ENCODE measurements around the gene WWOX.

The WWOX gene

DNA sequence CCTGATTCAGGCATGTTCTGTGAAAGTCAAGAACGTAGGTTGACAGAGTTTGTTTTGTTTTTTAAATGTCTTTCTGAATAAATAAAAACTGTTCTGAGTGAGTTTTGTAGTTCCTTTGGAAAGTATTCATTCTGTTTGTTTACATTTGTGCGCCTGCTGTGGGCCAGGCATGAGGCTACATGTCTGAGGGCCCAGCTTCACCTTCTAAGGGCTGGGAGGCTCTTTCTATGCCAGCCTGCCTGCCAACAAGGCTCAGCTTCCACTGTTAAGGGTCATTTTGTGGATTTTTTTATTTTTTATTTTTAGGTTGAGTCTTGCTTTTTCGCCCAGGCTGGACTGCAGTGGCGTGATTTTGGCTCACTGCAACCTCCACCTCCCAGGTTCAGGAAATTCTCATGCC lies 6.1 kb downstream of the WWOX start:
- no peak for DNase-seq (ENCODE audit: low spot score)

DNA sequence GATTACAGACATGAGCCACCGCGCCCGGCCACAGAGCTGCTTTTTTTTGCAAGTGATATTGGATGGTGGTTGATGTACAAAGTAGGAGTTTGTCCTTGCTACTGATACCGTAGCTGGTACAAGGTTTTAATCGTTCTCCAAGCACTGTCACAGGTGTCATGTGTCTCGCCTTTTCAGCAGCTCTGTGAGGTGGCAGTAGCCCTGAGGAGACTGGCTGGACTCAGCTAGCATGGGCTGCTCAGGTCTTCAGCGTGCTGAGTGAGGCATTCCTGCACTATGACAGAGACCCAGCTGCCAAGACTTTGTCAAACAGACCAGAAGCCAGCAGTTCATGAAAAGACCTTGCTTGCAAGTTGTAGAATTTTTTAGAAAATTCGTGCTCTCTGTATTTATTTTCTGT lies 7.2 kb downstream of the WWOX start:
- no peak for DNase-seq (ENCODE audit: low spot score)

DNA sequence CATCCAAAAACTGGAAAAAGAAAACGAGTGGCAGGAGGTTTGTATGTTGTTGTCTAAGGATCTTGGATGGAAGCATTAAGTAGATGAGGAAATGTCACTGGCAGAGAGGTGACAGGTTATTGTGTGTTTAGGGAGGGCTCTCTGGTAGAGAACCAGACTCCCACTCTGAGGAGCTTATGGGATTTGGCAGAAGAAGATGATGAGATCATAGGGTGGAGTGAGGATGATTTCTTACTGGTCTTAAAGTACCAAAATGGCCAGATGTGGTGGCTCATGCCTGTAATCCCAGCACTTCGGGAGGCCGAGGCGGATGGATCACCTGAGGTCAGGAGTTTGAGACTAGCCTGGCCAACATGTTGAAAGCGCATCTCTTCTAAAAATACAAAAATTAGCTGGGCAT lies 9.0 kb downstream of the WWOX start:
- no peak for DNase-seq (ENCODE audit: low spot score)

DNA sequence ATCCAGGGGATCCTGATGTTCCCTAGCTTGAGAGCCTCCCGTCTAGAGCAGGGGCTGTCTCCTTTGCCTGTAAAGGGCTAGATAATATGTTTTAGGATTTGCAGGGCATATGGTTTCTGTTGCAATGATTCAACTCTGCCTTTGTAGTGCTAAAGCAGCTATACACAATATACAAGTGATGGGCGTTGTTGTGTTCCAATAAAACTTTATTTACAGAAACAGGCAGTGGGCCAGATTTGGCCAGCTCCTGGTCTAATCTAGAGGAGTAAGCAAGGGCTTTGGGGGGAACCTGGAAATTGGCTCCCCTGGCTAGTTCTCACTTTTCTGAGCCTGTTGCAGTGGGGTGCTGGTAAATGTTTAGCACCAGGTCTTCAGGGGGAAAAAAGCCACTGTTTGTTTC lies 13.8 kb downstream of the WWOX start:
- DNase-seq (ENCODE audit: low spot score): no peak

DNA sequence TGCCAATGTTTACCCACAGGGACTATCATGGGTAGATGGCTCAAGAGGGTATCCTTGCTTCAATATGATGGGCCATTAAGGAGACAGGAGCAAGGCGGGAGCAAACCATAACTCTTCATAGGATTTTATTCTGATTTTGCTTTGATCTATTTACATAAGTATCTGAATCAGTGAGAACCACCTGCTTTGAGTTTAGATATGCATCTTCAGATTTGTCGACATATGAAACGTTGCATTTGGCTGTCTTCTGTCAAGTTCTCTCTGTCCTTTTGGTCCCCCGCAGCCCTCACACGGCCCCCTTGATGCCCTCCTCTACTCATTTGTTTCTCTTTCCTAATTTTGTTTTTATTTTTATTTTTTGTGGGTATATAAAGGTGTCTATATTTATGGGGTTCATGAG lies 16.2 kb downstream of the WWOX start:
- no peak for DNase-seq (ENCODE audit: low spot score)

DNA sequence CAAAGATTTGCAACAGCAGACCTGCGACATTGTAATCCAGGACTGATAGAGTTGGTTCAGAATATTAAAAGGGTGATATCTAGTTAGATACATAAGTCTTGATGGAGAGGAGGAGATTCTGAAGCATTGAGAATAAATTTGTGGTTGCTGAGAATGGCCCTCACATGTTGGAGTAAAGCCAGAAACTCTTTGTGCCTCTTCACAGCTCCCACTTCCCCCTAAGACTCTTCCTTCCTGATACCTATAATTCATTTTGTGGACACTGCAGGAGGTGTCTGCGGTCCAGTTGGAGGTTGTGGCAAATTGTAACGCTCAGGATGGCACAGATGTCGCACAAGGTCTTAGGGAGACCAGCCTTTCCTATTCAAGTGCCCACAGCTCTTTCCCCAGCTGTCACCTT lies 17.5 kb downstream of the WWOX start:
- DNase-seq (ENCODE audit: low spot score): no peak

DNA sequence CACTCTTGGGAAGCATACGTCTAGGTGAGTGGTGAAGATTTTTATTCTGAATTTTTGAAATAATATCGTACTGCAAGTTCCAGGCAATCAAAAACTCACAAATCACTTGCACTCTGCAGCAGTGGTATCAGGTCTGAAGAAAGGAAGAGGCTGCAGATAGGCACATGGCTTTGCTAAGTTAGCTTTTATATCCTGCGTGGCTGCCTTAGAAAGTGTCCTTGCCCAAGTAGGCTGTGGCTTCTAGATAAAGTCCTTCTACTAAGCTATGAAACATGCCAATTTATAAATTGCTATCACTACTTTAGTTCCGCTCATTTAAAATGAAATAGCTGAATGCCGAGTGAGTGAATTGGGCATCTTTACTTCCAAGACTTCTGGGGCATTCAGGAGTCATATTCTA lies 17.9 kb downstream of the WWOX start:
- DNase-seq (ENCODE audit: low spot score): no peak

DNA sequence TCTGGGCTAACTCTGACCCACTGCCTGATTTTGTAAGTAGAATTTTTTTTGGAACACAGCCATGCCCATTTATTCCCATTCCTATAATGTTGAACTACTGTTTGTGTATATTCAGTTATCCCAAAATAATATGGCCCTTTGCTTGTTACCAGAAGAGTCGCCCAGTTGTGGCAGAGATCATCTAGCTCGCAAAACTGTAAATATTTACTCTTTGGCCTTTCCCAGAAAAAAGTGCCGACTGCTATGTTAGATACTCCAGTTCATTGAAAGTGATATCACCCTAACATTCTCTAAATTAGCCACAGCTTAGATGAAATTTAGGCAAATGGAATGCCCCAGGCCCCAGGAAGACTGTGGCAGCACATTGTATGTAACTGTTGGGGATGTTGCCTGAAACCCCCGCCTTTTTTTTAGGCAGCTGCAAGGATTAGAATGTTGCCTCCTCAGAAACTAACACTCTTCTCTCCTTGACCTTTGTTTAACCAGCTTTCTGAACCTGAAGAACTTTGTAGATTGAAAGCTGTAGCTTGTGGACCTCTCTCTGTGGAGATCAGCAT lies 19.1 kb downstream of the WWOX start:
- no peak for DNase-seq (ENCODE audit: low spot score)

DNA sequence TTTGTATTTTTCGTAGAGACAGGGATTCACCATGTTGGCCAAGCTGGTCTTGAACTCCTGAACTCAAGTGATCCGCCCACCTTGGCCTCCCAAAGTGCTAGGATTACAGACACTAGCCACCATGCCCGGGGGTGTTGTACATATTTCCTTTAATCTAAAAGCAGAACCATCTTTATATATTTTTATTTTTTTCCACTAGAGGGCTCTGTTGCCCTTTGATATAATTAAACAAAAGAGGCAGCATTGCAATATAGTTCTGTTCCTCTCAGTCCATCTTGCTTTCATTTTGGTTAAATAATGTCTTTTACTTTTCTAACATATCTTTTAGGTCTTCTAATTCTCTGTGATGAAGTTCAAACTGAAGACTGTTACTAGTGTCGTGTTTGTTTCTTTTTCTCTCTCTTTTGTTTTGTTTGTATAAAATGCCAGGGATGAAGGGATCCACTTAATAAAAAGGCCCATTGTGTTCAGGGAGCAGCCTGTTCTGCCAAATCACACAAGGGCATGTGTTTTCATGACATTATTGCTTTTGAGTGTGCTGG lies 23.4 kb downstream of the WWOX start:
- DNase-seq (ENCODE audit: low spot score): peak; percentile 69

DNA sequence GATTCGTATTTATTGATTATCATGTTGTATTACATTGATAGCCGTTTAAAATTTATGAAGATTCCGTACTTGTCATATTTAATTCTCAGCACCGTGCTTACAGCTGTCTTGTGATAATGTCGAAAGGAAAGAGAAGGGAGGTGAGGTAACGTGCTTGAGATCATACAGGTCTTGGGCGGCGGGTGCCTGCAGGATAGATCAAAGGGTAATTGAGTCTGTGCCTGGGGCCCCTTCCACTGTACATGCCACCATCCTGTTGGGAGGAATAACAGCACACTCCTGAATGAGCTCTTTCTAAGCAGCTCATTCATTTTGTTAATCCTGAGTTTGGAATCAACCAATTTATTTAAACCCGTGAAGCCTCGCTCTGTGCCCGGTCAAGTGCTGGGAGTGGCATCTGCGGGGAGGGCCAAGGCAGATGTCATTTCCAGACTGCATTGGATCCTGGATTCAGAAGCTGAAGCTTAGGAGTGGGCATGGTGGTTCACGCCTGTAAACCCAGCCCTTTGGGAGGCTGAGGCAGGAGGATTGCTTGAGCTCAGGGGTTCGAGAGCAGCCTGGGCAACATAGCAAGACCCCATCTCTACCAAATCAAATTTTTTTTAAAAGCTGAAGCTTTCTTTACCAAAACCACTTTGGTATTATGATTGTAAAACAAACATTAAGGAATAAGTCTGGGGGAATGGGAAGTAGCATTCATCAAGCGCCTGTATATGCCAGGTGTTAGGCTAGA lies 25.8 kb downstream of the WWOX start:
- no peak for DNase-seq (ENCODE audit: low spot score)

DNA sequence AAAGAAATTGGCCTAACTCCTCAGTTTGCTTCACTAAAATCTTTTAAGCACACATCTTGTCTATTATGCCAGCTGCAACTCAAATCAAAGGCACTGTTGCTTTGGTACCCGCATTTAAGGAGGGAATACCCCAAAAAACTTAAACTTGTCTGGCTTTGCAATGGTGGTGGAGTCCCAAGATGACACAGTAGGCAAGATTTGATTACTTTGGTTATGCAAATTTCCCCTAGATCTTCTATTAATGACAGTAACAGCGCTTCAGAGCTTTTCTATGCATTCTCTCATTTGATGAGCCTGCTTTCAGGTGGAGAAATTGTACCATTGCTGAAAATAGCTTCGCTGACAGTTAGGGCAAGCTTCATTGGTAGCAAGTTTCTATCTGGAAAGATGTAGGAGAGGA lies 27.2 kb downstream of the WWOX start:
- no peak for DNase-seq (ENCODE audit: low spot score)

DNA sequence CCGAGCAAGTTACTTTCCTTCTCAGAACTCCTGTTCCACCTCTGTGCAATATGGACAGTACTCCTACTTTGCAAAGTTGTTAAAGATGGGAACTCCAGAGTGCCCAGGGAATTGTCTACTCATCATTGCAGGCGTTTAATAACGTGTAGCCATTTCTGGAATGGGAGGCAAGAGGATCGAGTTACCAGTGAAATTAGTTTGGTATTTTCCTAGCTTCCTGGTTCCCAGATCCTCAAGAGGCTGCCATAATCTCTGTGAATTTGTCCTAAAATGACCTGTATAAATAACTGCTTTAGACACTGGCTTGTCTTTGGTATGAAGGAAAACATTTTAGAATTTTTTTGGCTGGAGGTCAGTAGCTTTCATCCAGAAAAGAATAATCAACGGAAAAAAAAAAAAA lies 27.7 kb downstream of the WWOX start:
- DNase-seq (ENCODE audit: low spot score): no peak

DNA sequence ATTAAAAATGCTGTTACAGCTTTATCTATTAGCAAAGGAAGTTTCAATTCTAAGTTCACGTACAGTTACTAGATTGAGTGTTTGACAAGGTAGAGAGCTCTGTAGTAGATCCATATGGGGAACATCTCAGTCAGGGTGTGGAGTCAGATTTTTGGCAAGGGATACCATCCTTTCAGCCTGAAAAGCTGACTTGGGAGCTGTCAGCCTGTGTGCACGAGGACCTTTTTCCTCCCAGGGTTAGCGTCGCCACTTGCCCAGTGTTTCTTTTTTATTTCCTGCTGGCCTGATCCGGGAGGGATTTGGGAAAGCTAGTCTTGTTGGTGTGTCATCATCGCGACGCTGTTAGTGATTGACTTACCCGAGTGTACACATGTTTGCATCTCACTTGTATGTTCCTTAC lies 29.5 kb downstream of the WWOX start:
- no peak for DNase-seq (ENCODE audit: low spot score)

DNA sequence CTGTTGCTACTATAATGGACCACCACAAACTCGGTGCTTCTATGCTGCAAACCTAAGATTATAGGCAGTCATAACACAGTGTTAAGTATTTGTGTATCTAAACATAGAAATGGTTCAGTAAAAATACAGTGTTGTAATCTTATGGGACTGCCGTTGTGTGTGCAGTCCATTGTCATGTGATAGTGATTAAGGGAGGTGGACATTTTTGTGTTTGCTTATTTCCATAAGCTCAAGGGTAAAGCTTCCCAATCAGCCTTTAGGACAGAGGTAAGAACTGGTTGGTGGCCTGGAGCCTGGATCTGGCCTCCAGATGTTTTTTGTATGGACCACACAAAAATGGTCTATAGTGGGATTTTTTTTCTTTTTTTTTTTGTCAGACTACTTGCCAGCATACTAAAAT lies 29.9 kb downstream of the WWOX start:
- DNase-seq (ENCODE audit: low spot score): no peak

DNA sequence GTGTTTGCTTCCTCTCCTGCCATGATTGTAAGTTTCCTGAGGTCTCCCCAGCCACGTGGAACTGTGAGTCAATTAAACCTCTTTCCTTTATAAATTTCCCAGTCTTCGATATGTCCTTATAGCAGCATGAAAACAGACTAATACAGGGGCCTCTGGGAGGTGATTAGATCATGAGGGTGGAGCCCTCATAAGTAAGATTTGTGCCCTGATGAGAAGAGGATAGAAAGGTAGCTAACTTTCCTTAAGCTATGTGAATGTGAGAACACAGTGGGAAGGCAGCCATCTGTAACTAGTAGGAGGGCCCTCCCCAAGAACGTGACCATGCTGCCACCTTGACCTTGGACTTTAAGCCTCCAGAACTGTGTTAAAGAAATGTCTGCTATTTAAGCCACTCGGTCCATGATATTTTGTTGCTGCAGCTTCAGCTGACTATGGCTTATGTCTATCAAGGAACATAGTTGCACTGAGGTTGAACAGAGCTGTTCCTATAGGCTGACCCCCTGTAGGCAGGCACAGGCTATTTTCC lies 30.7 kb downstream of the WWOX start:
- DNase-seq (ENCODE audit: low spot score): no peak

DNA sequence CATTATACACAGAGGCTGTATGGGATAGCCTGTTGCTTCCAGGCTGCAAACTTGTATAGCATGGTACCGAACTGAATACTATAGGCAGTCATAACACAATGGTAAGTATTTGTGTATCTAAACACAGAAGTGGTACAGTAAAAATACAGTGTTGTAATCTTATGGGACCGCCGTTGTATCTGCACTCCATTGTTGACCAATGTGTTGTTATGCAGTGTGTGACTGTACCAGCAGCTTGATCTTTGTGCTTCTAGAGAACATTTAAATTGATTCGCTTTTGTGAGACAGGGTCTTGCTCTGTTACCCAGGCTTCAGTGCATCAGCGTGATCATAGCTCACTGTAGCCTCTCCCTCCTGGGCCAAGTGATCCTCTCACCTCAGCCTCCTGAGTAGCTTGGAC lies 31.5 kb downstream of the WWOX start:
- DNase-seq (ENCODE audit: low spot score): no peak

DNA sequence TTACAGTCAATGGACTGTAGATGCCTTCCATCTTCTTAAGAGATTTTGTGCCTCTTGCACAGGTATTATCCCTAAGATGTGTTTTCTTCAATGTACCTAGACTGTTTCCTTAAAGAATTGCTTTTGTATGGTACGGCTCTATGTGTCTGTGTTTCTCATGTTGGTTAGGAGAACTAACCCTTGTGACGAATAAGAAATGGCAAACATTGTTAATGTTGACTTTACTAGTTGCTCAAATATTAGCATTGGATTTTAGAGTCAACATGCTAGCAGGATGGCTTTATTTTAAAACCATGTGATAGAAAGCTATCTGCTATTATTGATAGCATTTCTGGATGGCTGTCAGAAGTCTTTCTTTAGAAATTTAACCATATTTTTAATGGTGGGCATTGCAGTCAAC lies 34.5 kb downstream of the WWOX start:
- DNase-seq (ENCODE audit: low spot score): no peak

DNA sequence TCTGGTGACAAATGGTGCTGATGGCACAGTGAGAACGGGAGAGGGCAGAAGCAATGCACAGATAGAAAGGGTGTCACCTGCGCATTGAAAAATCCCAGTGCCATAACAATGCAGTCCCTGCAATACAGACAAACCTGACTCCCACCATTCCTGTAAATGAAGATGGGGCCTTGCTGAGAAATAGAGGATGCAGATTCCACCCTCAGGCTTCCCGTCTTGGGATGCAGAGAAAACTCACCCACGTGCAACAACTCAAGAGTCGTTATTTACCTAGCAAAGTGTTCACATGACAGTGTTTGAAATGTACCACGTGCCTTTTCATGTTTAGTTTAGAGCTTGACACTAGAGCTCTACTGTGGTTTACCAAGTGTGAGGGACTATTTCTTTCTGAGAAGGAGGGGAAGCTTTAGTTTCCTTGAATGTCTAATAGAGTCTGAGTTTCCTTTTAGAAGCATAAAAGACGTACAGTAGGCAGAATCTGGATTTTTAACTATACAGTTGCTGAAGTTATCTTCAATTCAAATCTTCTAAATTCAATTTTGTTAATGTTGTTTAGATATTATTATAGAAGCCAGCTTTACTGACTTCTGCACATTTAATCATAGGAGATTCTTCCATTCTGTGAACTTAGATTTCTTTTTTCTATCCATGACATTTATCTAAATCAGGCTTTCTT lies 35.6 kb downstream of the WWOX start:
- DNase-seq (ENCODE audit: low spot score): no peak

DNA sequence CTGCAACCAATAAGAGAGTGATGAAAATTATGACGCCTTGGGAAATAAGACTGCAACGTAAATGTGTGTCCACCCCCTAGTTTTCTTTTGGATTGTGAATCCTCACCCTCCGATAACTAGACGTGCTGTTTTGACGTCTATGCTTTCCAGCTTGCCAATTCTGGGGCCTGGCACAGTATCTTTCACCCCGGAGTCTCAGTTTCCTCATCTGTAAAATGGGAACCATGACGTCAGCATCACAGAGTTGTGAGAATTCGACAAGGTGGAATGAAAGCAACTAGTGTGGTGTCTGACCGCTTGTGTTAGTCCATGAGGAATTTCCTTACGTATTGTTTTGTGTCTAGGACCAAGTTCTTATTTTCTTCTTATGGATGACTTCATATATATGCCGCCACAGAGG lies 37.7 kb downstream of the WWOX start:
- no peak for DNase-seq (ENCODE audit: low spot score)

DNA sequence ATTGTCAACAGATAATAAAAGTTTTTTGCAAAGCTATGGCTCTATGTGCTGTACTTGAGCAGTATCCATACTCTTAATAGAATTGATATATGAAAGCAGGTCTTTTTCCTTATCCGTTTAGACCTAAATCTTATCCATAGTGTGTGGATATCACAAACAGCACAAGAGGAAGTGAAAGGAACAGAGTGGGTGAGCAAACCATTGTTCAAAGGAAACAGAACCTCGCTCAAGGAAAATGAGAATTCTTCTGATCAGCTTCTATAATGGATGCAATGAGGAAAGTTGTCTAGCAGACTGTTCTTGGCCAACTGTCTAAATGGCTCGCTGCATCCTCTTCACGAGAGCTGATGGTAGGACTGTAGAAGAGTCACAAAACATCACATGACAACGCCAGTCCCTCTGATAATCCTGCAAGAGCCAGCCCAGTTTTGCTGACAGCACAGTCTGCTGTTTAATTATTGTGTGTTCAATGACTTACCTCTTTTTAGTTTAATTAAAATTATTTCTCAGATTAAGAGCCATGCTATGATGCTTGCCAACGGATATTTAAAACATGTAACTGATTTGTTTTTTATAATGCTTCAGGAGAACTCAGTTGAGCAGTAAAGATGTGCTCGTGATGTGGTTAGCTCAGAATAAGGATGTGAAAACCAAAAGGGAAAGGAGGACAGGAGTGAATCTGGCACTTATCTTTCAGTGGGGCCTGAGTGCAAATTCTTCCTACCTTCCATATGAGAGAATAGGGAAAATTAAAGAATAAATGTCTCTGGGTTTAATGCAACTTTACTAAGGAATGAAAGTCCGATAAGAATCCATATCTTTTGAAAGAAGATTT lies 38.5 kb downstream of the WWOX start:
- no peak for DNase-seq (ENCODE audit: low spot score)

DNA sequence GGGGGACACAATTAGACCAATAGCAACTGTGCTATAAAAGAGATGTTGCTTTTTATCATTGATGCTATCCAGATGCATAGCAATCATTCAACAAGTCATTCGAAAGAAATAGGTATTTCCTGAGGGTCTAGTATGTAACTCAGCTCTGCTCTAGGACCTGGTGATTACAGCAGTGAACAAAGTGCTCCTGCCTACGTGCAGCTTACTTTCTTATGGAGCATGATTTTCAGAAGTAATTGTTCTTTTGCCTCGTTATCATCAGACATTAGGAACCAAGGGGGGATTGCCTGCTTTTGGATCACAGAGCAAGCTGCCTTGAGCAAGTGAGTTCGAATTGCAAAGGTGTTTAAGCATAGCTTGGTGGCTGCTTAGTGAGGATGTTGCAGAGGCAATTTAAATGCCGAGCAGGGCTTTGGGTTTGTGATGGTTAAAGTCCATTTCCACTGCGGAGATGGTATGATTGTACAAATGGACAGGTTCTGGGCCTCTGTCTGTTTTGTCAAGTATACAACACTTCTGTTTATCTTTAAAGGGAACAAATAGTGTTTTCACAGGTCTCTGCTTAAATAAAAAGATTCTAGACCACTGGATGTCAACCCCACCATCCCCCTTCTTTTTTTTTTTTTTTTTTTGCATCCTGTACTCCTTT lies 41.5 kb downstream of the WWOX start:
- DNase-seq (ENCODE audit: low spot score): no peak

DNA sequence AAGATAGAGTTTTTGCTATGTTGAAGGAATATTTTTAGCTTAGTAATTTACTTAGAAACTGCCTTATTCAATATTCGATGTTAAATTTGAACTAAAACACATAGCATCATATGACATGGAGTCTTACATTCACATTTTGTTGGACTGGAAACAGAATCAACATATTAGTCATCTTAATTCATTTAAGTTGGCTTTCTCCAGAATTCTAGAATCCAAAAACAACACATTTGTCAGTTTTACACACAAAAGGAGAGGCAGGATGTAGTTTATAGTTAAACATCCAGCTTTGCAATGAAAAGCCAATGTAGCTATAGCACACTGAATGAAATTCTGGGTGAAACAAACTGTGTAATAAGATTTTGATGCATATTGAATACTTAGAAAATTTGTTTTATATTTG lies 43.3 kb downstream of the WWOX start:
- DNase-seq (ENCODE audit: low spot score): no peak

Data from kidney capillary endothelial cell (primary cell).